Hepatocyte (in vitro differentiated cells): Measurements from ENCODE around the gene UGT1A1. TPM values are rescaled to one million over a fixed set of nuclear protein-coding genes. Genes with fewer than 3 reads are reported as not detected.

Source experiments
- DNase-seq: peaks from one replicate; pipeline ENCODE4 v3.0.0-alpha.2; 2016; ENCODE audit warnings: low spot score
- H2AFZ ChIP-seq: fragments of 200-600 bp; sonication (generic); 2 replicates; pipeline ENCODE4 v1.6.0; 2016; ENCODE audit warnings: antibody characterized with exemption, mild to moderate bottlenecking
- H3K27ac ChIP-seq: fragments of 200-600 bp; sonication (generic); 2 replicates; pipeline ENCODE4 v1.5.1; 2016; ENCODE audit warnings: mild to moderate bottlenecking
- H3K27me3 ChIP-seq: fragments of 200-600 bp; sonication (generic); 2 replicates; pipeline ENCODE4 v1.6.1; 2016
- H3K36me3 ChIP-seq: fragments of 200-600 bp; sonication (generic); replicated peaks from 2 replicates; pipeline ENCODE4 v1.5.1; 2016; ENCODE audit warnings: low read depth; ENCODE audit not compliant: insufficient read depth
- H3K4me1 ChIP-seq: fragments of 200-600 bp; sonication (generic); 2 replicates; pipeline ENCODE4 v1.5.1; 2016; ENCODE audit warnings: mild to moderate bottlenecking, moderate library complexity; ENCODE audit not compliant: insufficient read depth
- H3K4me2 ChIP-seq: fragments of 200-600 bp; sonication (generic); 2 replicates; pipeline ENCODE4 v1.6.0; 2016
- H3K4me3 ChIP-seq: fragments of 200-600 bp; sonication (generic); 2 replicates; pipeline ENCODE4 v1.5.1; 2016; ENCODE audit warnings: mild to moderate bottlenecking
- H3K79me2 ChIP-seq: fragments of 200-600 bp; sonication (generic); 2 replicates; pipeline ENCODE4 v1.6.0; 2017; ENCODE audit warnings: mild to moderate bottlenecking
- H3K9me2 ChIP-seq: fragments of 200-600 bp; sonication (generic); replicated peaks from 2 replicates; pipeline ENCODE4 v1.6.0; 2017; ENCODE audit warnings: mild to moderate bottlenecking; ENCODE audit not compliant: insufficient read depth
- H3K9me3 ChIP-seq: fragments of 200-600 bp; sonication (generic); 2 replicates; pipeline ENCODE4 v1.5.1; 2016; ENCODE audit warnings: low read depth, mild to moderate bottlenecking
- H4K20me1 ChIP-seq: fragments of 200-600 bp; sonication (generic); 2 replicates; pipeline ENCODE4 v1.6.0; 2016; ENCODE audit warnings: mild to moderate bottlenecking; ENCODE audit not compliant: insufficient read depth, poor library complexity, severe bottlenecking
- EZH2 ChIP-seq: fragments of 200-600 bp; sonication (generic); IDR thresholded peaks from 2 replicates; pipeline ENCODE4 v1.6.1; 2016; ENCODE audit warnings: antibody characterized with exemption, mild to moderate bottlenecking, borderline replicate concordance
- EZH2phosphoT487 ChIP-seq: fragments of 200-600 bp; sonication (generic); IDR thresholded peaks from one replicate; pipeline ENCODE4 v1.6.1; 2018; ENCODE audit warnings: antibody characterized with exemption, mild to moderate bottlenecking, low read depth, moderate library complexity; ENCODE audit not compliant: unreplicated experiment, severe bottlenecking
- whole genome bisulfite sequencing: methylation state at CpG from one replicate; pipeline ENCODE4 v1.1.6; 2016; ENCODE audit warnings: low lambda C conversion rate; ENCODE audit errors: missing lambda C conversion rate; 5-methylcytosine and 5-hydroxymethylcytosine counted together
- polyA plus RNA-seq: library from polyadenylated mRNA; unstranded; fragments of >200 nt; fragmentation: Nextera tagmentation; extraction: Ambion mirVana; gene quantifications from 2 replicates; pipeline ENCODE4 v1.2.1, GENCODE V29; 2016
- total RNA-seq: library from RNA; depleted of rRNA; stranded (reverse); fragments of >200 nt; gene quantifications from 2 replicates; pipeline ENCODE4 v1.2.3, GENCODE V29; 2014
- TF ChIP-seq, protein P1 (sequence below): fragments of 200-600 bp; sonication (generic); IDR thresholded peaks from 2 replicates; pipeline ENCODE4 v1.5.1; 2016; ENCODE audit warnings: antibody characterized with exemption, mild to moderate bottlenecking; ENCODE audit not compliant: poor library complexity

The UGT1A1 gene
- total and polyA plus RNA-seq, 2 experiments from 2014 or later, result 0.53 to 0.91 TPM

DNA sequence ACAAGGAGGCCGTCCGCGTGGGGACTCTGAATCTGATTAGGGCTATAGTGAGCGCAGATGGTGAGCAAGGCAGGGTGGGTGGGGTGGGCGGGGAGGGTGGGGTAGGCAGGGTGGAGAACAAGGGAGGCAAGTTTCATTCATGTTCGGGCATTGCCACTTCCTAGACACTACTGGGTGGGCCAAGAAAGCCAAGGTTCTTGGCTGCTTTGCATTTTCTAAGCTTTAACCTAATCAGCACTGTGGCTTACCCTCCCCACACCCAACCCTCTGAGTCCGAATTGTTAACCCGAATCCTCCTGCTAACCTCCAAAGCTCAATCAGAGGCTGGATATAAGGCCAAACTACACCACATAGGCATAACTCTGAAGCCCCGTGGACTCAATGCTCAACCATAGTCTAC is 36.2 kb downstream of the UGT1A1 start:
- Histone ChIP-seq H3K36me3 (no peaks in the 10 kb centered on the region), H3K27ac (no peak overlapping the region), H3K79me2 (no peaks in the 10 kb centered on the region), H3K27me3 (no peaks in the 10 kb centered on the region), H3K4me2 (no peak overlapping the region), H2AFZ (no peak overlapping the region), H3K4me3 (no peak overlapping the region), H4K20me1 (no peaks in the 10 kb centered on the region), H3K9me3 (no peaks in the 10 kb centered on the region), H3K9me2 (no peaks in the 10 kb centered on the region), H3K4me1 (no peaks in the 10 kb centered on the region)
- DNase-seq, result no peak
- 90% methylated on average over 9 of the region's 9 CpGs for WGBS
- no peak for TF ChIP-seq EZH2phosphoT487
- TF ChIP-seq, protein P1, sequence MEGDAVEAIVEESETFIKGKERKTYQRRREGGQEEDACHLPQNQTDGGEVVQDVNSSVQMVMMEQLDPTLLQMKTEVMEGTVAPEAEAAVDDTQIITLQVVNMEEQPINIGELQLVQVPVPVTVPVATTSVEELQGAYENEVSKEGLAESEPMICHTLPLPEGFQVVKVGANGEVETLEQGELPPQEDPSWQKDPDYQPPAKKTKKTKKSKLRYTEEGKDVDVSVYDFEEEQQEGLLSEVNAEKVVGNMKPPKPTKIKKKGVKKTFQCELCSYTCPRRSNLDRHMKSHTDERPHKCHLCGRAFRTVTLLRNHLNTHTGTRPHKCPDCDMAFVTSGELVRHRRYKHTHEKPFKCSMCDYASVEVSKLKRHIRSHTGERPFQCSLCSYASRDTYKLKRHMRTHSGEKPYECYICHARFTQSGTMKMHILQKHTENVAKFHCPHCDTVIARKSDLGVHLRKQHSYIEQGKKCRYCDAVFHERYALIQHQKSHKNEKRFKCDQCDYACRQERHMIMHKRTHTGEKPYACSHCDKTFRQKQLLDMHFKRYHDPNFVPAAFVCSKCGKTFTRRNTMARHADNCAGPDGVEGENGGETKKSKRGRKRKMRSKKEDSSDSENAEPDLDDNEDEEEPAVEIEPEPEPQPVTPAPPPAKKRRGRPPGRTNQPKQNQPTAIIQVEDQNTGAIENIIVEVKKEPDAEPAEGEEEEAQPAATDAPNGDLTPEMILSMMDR, result no peak
- TF ChIP-seq EZH2, result no peak

DNA sequence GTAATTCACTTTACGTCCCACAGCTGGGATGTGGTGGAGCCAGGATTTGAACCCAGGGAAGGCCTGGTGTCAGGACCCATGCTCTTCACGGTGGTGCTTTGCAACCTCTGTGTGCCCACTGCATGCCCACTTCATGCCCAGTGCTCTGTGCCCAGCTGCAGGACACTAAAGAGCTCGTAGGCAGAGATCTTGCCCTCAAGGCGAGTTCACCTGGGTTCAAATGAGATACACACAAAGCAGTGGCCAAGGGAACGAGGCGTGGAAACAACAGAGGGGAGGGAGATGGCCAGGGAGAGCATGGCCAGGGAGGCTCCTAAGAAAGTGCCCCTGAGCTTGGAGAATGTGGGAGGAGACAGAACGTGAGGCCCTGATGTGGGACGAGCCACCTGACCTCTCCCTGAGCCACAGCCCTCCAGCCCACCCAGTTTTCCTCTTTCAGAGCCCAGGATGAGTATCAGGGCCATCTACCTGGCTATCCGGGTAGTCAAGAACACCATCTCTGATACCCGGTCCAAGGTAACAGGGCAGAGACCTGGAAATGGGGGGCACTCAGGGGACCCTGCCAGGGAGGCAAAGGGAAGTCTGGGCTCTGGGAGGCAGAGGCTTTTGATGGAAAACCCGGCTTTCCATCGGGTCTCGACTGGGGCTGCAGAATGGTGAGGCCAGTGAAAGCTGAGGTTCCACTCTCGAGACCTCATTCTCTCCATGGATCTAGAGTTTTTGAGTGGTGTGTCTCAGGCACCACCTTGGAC is 38.4 kb downstream of the UGT1A1 start:
- no peak overlapping the region for H3K4me2 ChIP-seq
- H3K9me3 ChIP-seq, result no peaks in the 10 kb centered on the region
- H3K9me2 ChIP-seq, result no peaks in the 10 kb centered on the region
- no peaks in the 10 kb centered on the region for H3K4me1 ChIP-seq
- no peak overlapping the region for H3K4me3 ChIP-seq
- H3K27me3 ChIP-seq, result no peaks in the 10 kb centered on the region
- H2AFZ ChIP-seq, result no peak overlapping the region
- no peaks in the 10 kb centered on the region for H3K79me2 ChIP-seq
- H3K36me3 ChIP-seq, result no peaks in the 10 kb centered on the region
- no peak for DNase-seq
- H4K20me1 ChIP-seq, result no peaks in the 10 kb centered on the region
- TF ChIP-seq EZH2, result no peak
- TF ChIP-seq, protein P1, result no peak
- no peak for TF ChIP-seq EZH2phosphoT487
- no peak overlapping the region for H3K27ac ChIP-seq
- 83% methylated on average over 14 of the region's 14 CpGs for WGBS

DNA sequence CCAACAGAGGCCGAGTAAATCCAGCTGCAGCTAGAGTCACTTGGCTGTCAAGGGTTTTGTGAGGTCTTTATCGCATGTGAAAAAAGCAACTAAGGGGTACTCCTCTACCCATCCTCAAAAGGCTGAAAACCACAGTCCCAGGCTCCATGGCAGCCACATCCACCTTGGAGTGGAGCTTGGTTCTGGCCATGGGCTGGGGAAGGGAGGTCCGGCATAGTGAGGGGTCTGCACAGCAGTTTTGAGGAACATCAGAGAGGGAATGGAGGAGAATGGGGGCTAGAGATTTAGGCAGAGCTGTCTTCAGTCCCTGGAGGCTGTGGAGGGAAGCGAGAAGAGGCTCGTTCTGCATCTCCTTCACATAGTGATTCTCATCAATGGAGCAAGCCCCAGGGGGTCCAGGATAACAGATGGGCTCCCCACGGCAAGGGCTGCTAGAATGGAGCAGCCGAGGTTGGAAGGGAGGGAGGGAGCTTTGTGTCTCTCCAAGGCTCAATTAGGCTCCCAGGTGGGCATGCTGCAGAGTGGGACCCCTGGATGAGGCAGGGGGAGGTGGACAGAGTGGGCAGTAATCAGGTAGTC is 39.1 kb downstream of the UGT1A1 start:
- Histone ChIP-seq H3K4me1 (no peaks in the 10 kb centered on the region), H3K27ac (no peak overlapping the region), H3K79me2 (no peaks in the 10 kb centered on the region), H4K20me1 (no peaks in the 10 kb centered on the region), H3K36me3 (no peaks in the 10 kb centered on the region), H3K27me3 (no peaks in the 10 kb centered on the region), H3K9me2 (no peaks in the 10 kb centered on the region), H3K4me3 (no peak overlapping the region), H2AFZ (no peak overlapping the region), H3K4me2 (no peak overlapping the region), H3K9me3 (no peaks in the 10 kb centered on the region)
- TF ChIP-seq, protein P1, result no peak
- no peak for TF ChIP-seq EZH2phosphoT487
- no peak for TF ChIP-seq EZH2
- no peak for DNase-seq
- 71% methylated on average over 7 of the region's 7 CpGs for WGBS
